ENCODE data around the gene HLA-B.
"Not testable (repeated sequence)": the region's sequence is repeated elsewhere in the genome, so short reads cannot be mapped to it uniquely, and the experiment has no call there.

Gene HLA-B

DNA sequence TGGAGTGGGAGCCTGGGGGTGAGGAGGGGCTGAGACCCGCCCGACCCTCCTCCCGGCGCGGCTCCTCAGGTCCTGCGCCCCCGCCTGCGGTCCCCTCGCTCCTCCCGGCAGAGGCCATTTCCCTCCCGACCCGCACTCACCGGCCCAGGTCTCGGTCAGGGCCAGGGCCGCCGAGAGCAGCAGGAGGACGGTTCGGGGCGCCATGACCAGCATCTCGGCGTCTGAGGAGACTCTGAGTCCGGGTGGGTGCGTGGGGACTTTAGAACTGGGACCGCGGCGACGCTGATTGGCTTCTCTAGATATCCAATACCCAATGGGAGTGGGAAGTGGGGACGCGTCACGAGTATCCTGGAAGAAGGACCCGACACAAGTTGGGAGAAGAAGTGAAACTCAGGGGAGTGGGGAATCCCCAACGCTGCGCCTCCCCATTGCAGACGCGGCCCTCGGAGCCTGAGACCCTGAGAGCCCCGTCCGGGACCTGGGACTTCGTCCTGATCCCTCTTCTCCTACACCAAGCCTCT, at the start of gene HLA-B:
HLA-B (minus strand) TSS at position 234 of the 521 bp plus-strand sequence; CDS start at position 213, 21 bp downstream.
- DNase-seq (ENCODE audit: low spot score): no peak

DNA sequence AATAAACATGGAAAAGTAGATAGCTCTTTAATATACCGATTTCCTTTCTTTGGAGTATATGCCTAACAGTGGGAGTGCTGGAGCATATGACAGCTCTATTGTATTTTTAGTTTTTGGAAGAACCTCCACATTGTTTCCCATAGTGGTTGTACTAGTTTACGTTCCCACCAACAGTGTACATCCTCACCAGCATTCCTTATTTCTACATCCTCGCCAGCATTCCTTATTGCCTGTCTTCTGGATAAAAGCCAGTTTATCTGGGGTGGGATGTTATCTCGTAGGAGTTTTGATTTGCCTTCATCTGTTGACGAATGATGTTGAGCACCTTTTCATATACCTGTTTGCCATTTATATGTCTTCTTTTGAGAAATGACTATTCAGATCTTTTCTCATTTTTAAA, 49.0 kb upstream of the HLA-B start:
- no peak for DNase-seq (ENCODE audit: low spot score)

- not testable (repeated sequence) for DNase-seq (ENCODE audit: low spot score)
Observed at GRCh38 chr6:31404061-31404364, 47.0 kb upstream of the HLA-B start.

DNA sequence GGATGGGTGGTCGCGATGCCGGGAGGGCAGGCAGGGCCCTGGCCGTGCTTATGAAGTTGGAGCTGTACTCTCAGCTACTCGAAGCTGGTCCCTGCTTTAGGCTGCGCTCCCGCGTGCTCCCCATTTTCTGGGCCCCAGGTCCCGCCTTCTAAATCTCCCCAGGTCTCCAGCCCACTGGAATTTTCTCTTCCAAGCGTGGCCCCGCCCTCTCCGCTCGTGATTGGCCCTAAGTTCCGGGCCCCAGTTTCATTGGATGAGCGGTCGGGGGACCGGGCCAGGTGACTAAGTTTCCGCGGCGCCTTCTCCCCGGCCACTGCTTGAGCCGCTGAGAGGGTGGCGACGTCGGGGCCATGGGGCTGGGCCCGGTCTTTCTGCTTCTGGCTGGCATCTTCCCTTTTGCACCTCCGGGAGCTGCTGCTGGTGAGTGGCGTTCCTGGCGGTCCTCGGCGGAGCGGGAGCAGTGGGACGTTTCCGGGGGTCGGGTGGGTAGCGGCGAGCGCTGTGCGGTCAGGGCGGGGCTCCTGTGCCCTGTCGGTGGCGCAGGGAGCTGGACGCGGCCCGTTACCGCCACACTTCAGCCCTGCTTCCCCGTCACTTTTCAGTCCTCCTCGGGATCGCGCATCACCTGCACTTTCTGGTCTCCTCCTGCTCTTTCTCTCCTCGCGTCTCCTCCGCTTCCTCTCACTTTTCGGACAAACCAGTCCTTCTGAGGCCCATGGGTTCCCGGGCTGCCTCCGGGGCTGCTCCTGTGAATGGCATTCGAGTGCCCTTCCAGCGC, 46.5 kb upstream of the HLA-B start, which contains the start of gene MICA:
MICA (plus strand) TSS at position 313 of the 778 bp plus-strand sequence; CDS start at position 351, 38 bp downstream.
- peak; percentile 47 for DNase-seq (ENCODE audit: low spot score)

GRCh38 chr6:31402324-31403282, 45.6 kb upstream of the HLA-B start:
- no peak for DNase-seq (ENCODE audit: low spot score)

- no peak for DNase-seq (ENCODE audit: low spot score)
Observed at GRCh38 chr6:31401403-31401802, 44.4 kb upstream of the HLA-B start.

GRCh38 chr6:31400467-31401289, 43.7 kb upstream of the HLA-B start:
- no peak for DNase-seq (ENCODE audit: low spot score)

- DNase-seq (ENCODE audit: low spot score): peak; percentile 58
Observed at GRCh38 chr6:31399589-31400466, 42.8 kb upstream of the HLA-B start.

GRCh38 chr6:31397901-31398525, 41.0 kb upstream of the HLA-B start:
- DNase-seq (ENCODE audit: low spot score): no peak

- not testable (repeated sequence) for DNase-seq (ENCODE audit: low spot score)
Observed at GRCh38 chr6:31397153-31397499, 40.1 kb upstream of the HLA-B start.

DNA sequence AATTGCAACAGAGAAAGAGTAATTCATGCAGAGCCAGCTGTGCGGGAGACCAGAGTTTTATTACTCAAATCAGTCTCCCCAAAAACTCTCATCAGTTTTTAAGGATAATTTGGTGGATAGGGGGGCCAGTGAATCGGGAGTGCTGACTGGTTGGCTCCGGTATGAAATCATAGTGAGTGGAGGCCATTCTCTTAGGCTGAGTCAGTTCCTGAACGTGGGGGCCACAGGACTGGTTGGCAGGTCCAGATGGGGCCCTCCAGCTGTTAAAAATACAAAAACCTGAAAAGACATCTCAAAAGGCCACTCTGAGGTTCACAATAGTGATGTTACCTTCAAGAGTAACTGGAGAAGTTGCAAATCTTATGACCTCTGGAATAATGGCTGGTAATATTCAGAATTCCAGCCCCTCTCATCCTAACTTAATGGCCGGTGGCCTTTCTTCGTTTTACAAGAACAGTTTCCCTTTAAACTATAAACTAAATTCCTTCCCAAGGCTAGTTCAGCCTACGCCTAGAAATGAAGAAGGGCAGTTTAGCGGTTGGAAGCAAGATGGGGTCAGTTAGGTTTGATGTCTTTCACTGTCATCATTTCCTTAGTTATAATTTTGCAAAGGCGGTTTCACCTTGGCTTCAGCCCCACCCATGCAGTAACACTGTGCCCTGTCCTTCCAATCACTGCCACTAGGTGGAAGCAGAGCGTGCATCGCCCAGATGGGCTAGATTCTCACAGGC, 39.6 kb upstream of the HLA-B start:
- DNase-seq (ENCODE audit: low spot score): peak; percentile 51

DNA sequence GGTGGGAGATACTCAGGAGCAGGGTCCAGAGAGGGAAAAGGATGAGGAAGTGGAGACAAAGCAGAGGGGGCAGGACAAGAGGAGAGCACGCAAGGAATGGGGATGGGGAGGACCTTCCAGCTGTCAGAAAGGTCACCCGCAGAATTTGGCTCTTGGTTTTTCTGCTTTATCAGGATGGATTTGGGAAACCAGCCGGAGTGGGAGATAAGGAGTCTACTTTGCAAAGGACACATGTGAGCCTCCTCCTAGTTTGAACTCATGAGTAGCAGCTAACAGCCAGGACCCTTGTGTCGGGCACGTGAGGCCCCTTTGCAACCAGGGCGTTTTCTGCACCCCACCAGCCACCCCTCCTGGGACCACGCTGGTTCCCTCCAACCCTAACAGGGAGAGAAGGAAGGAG, 38.9 kb upstream of the HLA-B start:
- DNase-seq (ENCODE audit: low spot score): no peak

DNA sequence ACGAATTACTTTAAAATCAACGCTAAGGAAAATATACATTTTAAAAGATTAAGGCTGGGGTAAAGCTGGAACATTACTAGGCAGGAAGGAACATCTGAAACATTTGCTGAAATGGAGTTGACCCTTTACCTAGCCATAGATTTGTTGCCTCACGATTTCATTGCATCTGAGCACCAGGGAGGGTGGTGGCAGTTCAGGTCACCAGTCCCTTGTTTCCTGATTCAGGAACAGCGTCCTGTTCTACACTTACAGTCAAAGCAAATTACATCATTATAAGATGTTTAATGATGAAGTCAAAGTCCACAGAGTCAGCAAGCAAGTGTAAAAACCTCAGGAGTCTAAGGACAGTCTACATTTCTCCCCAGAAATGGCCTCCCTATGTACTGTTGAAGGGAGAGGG, 37.4 kb upstream of the HLA-B start:
- no peak for DNase-seq (ENCODE audit: low spot score)

GRCh38 chr6:31393932-31394331, 37.0 kb upstream of the HLA-B start:
- DNase-seq (ENCODE audit: low spot score): no peak

- DNase-seq (ENCODE audit: low spot score): not testable (repeated sequence)
Observed at GRCh38 chr6:31389802-31390132, 32.8 kb upstream of the HLA-B start.

DNA sequence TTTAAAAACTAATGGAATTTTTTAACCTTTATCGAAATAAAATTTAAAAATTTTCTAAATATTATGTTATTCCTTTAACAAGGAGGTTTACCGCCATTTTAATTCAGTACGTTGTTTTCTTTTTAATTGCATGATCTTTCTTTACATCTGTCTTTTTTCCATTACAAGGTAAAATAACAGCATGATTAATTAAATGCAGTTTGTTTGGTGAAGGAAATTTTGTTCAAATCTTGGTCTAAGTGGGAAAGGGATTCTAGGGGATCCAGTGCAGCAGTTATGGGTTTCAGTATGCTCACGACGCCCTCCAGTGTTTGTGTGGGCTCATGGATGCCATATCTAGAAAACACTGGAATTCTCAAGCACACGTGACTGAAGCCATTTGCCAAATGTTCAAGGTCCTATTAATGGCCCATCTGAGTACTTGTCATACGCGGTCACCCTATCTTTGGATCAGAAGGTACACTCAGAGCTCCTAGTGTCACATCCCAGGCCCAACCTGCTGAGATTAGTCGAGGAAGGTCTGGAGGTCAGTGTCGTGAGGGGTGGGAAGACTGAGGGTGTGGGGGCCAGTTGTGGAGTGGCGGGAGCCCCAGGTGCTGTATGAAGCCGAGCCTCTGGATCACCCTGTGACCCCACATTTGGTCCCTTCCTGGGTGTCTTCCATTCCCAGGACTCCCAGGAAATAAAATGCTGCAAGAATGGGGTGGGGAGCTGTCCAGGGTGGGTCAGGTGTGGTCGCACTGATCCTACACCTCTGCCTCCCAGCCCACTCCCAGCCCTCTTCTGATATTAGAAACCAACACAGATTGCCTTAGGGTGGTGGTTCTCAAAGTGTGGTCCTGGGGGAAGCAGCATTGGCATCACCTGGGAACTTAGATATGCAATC, 32.2 kb upstream of the HLA-B start:
- not testable (repeated sequence) for DNase-seq (ENCODE audit: low spot score)

GRCh38 chr6:31386977-31387376, 30.0 kb upstream of the HLA-B start:
- no peak for DNase-seq (ENCODE audit: low spot score)

- DNase-seq (ENCODE audit: low spot score): no peak
Observed at GRCh38 chr6:31386099-31386498, 29.1 kb upstream of the HLA-B start.

DNA sequence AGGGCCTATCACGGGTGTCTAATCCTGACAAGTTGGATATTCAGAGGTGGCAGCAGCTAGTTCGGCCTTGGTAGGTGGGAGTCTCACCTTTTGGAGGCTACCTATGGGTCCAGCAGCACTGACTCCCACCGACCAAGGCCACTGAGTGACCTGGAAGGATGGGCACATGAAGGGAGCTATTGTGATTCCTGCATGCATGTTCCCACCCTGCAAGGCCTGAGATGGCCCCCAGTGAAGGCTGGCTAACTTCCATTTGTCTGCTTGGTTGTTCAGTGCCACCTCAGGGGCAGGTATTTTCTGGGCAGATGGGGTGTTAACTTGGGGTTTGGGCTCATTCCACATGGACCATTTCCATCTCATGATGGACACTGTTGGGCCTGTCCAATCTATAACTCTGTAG, 28.1 kb upstream of the HLA-B start:
- no peak for DNase-seq (ENCODE audit: low spot score)

Measured in HuH-7 (cell line).